Caco-2 (cell line): ENCODE measurements around the gene ABLIM2. TPM values are rescaled to one million over a fixed set of nuclear protein-coding genes. Genes with fewer than 3 reads are reported as not detected.

Source experiments
- BruUV-seq: library from RNA; stranded (reverse); fragments of 400-500 nt; replicated peaks from 2 replicates; lab custom pipeline; 2021; lab: Mats Ljungman, UMichigan
- CTCF ChIA-PET: fragments of 300-600 bp; sonication (Branson Sonifier 250); formaldehyde crosslinking; loops from one replicate; lab custom pipeline; 2022; ENCODE audit warnings: antibody characterized with exemption; lab: Charles Lee
- POLR2A ChIA-PET: fragments of 300-600 bp; sonication (Branson Sonifier 250); formaldehyde crosslinking; loops from one replicate; lab custom pipeline; 2022; ENCODE audit warnings: antibody characterized with exemption; lab: Charles Lee
- DNase-seq, 2 experiments: peaks; one replicate each; pipeline versions ENCODE4 v3.0.0 to v3.0.0-alpha.2; 2020 to 2022
- H3K27me3 ChIP-seq: replicated peaks from 2 replicates; pipeline ENCODE4 v1.6.0; 2011; ENCODE audit warnings: low read length; ENCODE audit not compliant: control insufficient read depth, insufficient read depth
- H3K36me3 ChIP-seq: 2 replicates; pipeline ENCODE4 v1.5.1; 2011; ENCODE audit warnings: low read length; ENCODE audit not compliant: control insufficient read depth, insufficient read depth
- H3K4me1 ChIP-seq: fragments of 250-450 bp; sonication (Bioruptor Pico); 2 replicates; pipeline ENCODE4 v1.5.1; 2020; ENCODE audit warnings: mild to moderate bottlenecking
- H3K4me3 ChIP-seq: 2 replicates; pipeline ENCODE4 v1.5.1; 2011; ENCODE audit warnings: low read depth, mild to moderate bottlenecking, control low read depth, low read length
- H3K9me3 ChIP-seq: fragments of 250-450 bp; sonication (Bioruptor Pico); 2 replicates; pipeline ENCODE4 v1.5.1; 2020; ENCODE audit warnings: mild to moderate bottlenecking, moderate library complexity
- H3K27ac Mint-ChIP-seq: one replicate; pipeline ENCODE4 v1.8.0; 2022; ENCODE audit warnings: mixed read lengths; ENCODE audit not compliant: unreplicated experiment
- H3K27me3 Mint-ChIP-seq: one replicate; pipeline ENCODE4 v1.8.0; 2022; ENCODE audit warnings: mixed read lengths; ENCODE audit not compliant: insufficient read depth, unreplicated experiment
- H3K36me3 Mint-ChIP-seq: one replicate; pipeline ENCODE4 v1.8.0; 2022; ENCODE audit warnings: mild to moderate bottlenecking, mixed read lengths; ENCODE audit not compliant: insufficient read depth, unreplicated experiment
- H3K4me1 Mint-ChIP-seq: one replicate; pipeline ENCODE4 v1.8.0; 2022; ENCODE audit warnings: low read depth, mixed read lengths; ENCODE audit not compliant: unreplicated experiment
- H3K4me3 Mint-ChIP-seq: one replicate; pipeline ENCODE4 v1.8.0; 2022; ENCODE audit warnings: mild to moderate bottlenecking, moderate library complexity, mixed read lengths; ENCODE audit not compliant: unreplicated experiment
- H3K9me3 Mint-ChIP-seq: one replicate; pipeline ENCODE4 v1.8.0; 2022; ENCODE audit warnings: mixed read lengths; ENCODE audit not compliant: unreplicated experiment
- CTCF ChIP-seq, 2 experiments: fragments of 200-600 bp in 1 of 2; IDR thresholded peaks; 1 replicate in 1 of 2; 2 replicates in 1 of 2; pipeline versions ENCODE4 v1.5.1 to v1.8.0; 2011 to 2022; ENCODE audit warnings: antibody characterized with exemption in 1 of 2, control low read depth in 1 of 2, inconsistent platforms in 1 of 2, low read depth in 1 of 2, low read length in 1 of 2, mild to moderate bottlenecking in 1 of 2, moderate library complexity in 1 of 2; ENCODE audit not compliant: insufficient read depth in 1 of 2, severe bottlenecking in 1 of 2, unreplicated experiment in 1 of 2
- intact Hi-C: fragments of 100-400 bp; cut with micrococcal nuclease; formaldehyde crosslinking; loops from one replicate; pipeline ENCODE4 v1.10.0; 2022; ENCODE audit not compliant: unreplicated experiment
- total RNA-seq: library from RNA; stranded (reverse); gene quantifications from 2 replicates; pipeline ENCODE4 v1.2.3, GENCODE V29; 2022

ABLIM2 gene
- total RNA-seq, 1 experiment from 2014 or later: 0.23 TPM

DNA sequence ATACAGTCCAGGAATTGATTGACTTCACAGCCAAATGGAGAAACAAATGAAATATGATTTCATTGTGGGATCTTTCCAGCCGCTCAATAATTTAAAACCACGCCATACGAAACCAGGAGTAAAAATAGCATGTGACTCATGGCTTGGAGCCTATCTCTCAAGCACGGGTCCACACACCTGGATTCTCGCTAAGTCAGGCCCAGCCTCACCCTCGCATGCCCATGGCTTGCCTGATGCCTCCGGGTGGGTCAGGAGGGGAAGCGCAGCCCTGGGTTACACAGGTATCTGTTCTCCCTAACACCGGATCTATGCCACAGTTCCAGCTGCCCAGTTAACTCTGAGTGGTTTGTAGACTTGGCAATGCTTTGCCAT, 5.6 kb upstream of the ABLIM2 start:
- no peaks in the 10 kb centered on the region for H3K36me3 Mint-ChIP-seq
- intact Hi-C loops: no loop called here
- no peak for DNase-seq
- peaks cover 3% of the 10 kb centered on the region; the same call in 1 of the 2 replicates for H3K9me3 ChIP-seq
- TF ChIP-seq CTCF (IDR thresholded peaks at IDR 0.05; ENCODE audit: insufficient read depth in 1 of 2, low read depth in 1 of 2, low read length in 1 of 2, severe bottlenecking in 1 of 2, unreplicated experiment in 1 of 2): no peak
- H3K4me3 Mint-ChIP-seq: no peak overlapping the region
- ChIA-PET CTCF (no interaction called here), POLR2A (no interaction called here)
- H3K9me3 Mint-ChIP-seq: peaks cover 18% of the 10 kb centered on the region
- no peaks in the 10 kb centered on the region; the same call in 1 of the 2 replicates for H3K4me1 ChIP-seq
- no peaks in the 10 kb centered on the region for H3K36me3 ChIP-seq
- no TSS peak for BruUV-seq
- peaks cover 5% of the 10 kb centered on the region for H3K4me1 Mint-ChIP-seq
- no peak overlapping the region for H3K4me3 ChIP-seq
- no peak overlapping the region for H3K27ac Mint-ChIP-seq
- H3K27me3 ChIP-seq: no peaks in the 10 kb centered on the region
- peaks cover 2% of the 10 kb centered on the region for H3K27me3 Mint-ChIP-seq

DNA sequence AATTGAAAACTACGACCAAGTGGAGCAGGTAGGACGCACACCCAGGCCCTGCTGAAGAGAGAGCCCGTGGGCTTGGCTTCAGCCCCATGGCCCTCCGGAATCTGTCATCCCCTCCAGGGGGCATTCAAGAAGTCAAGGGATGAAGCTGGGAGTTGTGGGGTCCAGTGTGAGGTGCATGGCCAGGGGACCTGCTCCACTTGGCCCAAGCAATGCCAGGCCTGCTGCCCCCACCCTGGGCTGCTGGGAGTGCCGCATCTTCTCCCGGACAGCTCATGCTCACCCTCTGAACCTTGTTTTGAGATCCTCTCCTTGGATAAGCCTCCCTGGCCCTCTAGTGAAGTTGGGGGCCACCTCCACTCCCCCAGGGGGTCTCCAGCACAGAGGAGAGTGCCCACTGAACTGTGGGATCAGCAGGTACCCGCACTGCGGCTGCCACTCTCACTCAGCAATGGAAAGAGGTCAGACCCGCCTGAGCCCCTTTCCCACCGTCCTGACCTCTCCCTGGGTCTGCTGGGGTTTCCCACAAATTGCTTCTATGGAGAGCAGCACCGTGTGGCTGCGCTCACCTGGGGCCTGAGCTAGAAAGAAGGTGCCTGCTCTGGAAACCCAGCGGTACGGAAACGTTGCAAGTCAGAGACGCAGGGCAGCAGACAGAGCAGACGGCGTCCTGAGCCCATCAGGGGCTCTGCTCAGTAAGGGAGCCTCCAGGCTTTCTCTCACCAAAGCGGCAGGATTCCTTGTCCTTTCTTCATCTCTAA, 5.0 kb upstream of the ABLIM2 start:
- Mint-ChIP-seq H3K36me3 (peaks cover 5% of the 10 kb centered on the region), H3K27ac (no peak overlapping the region), H3K4me3 (no peak overlapping the region), H3K27me3 (peaks cover 4% of the 10 kb centered on the region), H3K4me1 (peaks cover 5% of the 10 kb centered on the region), H3K9me3 (peaks cover 18% of the 10 kb centered on the region)
- H3K4me3 ChIP-seq: no peak overlapping the region
- CTCF ChIA-PET: interaction anchor here (1.4 kb wide), 1 partner anchor 13 kb away, joined by 4 read pairs; no protein-coding TSS in a partner anchor
- no peaks in the 10 kb centered on the region; the same call in 1 of the 2 replicates for H3K4me1 ChIP-seq
- BruUV-seq: no TSS peak
- DNase-seq: no peak
- no peaks in the 10 kb centered on the region for H3K36me3 ChIP-seq
- no peaks in the 10 kb centered on the region for H3K27me3 ChIP-seq
- TF ChIP-seq CTCF (IDR thresholded peaks at IDR 0.05; ENCODE audit: insufficient read depth in 1 of 2, low read depth in 1 of 2, low read length in 1 of 2, severe bottlenecking in 1 of 2, unreplicated experiment in 1 of 2): no peak
- peaks cover under 1% of the 10 kb centered on the region; the same call in 1 of the 2 replicates for H3K9me3 ChIP-seq
- POLR2A ChIA-PET: no interaction called here
- intact Hi-C loops: no loop called here

GRCh38 chr4:8163026-8163425, 4.4 kb upstream of the ABLIM2 start:
- Mint-ChIP-seq H3K27me3 (peaks cover 4% of the 10 kb centered on the region), H3K9me3 (peaks cover 18% of the 10 kb centered on the region), H3K4me1 (peaks cover 5% of the 10 kb centered on the region), H3K27ac (no peak overlapping the region), H3K4me3 (no peak overlapping the region), H3K36me3 (peaks cover 5% of the 10 kb centered on the region)
- Histone ChIP-seq H3K36me3 (no peaks in the 10 kb centered on the region), H3K27me3 (no peaks in the 10 kb centered on the region), H3K4me3 (no peak overlapping the region), H3K4me1 (peaks cover 2% of the 10 kb centered on the region; the same call in 1 of the 2 replicates), H3K9me3 (no peaks in the 10 kb centered on the region)
- TF ChIP-seq CTCF (IDR thresholded peaks at IDR 0.05; ENCODE audit: insufficient read depth in 1 of 2, low read depth in 1 of 2, low read length in 1 of 2, severe bottlenecking in 1 of 2, unreplicated experiment in 1 of 2): no peak
- no peak for DNase-seq
- POLR2A ChIA-PET: no interaction called here
- no TSS peak for BruUV-seq
- intact Hi-C loops: no loop called here
- CTCF ChIA-PET: interaction anchor here (1.4 kb wide), 1 partner anchor 14 kb away, joined by 4 read pairs; no protein-coding TSS in a partner anchor
